Measurements from ENCODE around the gene S100A12.

DNA sequence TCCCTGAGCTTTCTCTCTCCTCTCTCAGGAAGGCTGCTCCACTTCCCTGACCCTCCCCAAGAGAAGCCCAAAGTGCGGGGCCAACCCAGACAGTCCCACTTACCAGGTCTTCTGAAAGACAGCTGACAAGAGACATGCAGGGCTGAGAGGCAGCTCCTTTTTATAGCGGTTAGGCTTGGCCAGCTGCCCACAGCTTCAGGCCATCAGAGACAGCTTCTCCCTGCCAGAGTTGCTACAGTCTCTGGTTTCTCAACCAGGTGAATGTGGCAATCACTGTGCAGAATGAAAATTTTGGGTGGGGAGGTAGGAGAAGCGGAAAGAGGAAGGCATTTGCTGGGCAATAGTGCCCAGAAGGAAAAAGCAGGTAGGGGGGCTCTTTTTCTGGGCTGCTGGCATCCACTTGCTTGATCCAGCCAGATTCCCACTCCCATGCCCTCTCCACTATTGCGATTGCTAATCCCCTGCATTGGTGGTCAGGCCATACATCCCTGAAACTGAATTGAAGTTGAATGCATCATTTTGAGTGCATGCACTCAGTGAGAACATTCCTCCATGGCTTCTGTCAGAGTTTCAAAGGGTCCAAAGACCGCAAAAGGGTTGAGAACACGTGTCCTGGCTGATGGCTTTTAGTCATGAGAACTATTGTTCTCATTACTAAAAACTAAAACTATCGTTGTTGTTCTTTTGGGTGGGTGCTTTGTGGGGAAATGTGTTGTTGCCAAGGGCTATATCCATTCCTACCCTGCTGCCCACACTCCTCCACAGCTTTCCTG, 15.7 kb upstream of the S100A12 start, which contains the start of gene S100A8:
- TF ChIP-seq, protein P1, sequence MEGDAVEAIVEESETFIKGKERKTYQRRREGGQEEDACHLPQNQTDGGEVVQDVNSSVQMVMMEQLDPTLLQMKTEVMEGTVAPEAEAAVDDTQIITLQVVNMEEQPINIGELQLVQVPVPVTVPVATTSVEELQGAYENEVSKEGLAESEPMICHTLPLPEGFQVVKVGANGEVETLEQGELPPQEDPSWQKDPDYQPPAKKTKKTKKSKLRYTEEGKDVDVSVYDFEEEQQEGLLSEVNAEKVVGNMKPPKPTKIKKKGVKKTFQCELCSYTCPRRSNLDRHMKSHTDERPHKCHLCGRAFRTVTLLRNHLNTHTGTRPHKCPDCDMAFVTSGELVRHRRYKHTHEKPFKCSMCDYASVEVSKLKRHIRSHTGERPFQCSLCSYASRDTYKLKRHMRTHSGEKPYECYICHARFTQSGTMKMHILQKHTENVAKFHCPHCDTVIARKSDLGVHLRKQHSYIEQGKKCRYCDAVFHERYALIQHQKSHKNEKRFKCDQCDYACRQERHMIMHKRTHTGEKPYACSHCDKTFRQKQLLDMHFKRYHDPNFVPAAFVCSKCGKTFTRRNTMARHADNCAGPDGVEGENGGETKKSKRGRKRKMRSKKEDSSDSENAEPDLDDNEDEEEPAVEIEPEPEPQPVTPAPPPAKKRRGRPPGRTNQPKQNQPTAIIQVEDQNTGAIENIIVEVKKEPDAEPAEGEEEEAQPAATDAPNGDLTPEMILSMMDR (IDR thresholded peaks at IDR 0.05) = no peak
- TF ChIP-seq POLR2A (IDR thresholded peaks at IDR 0.05) = no peak
